Esophagus muscularis mucosa (tissue), 3 donors: ENCODE data around the gene ESYT2.

Source experiments
- CTCF ChIP-seq, 3 experiments: fragments of 200-600 bp in 2 of 3; fragments of 450-650 bp in 1 of 3; sonication (generic) in 2 of 3; IDR thresholded peaks; one replicate each; pipeline ENCODE4 v1.5.1; 2017 to 2019; ENCODE audit warnings: antibody characterized with exemption in 3 of 3, mild to moderate bottlenecking in 2 of 3, moderate library complexity in 1 of 3
- POLR2A ChIP-seq: fragments of 450-650 bp; IDR thresholded peaks from one replicate; pipeline ENCODE4 v1.6.1; 2017; ENCODE audit warnings: antibody characterized with exemption, moderate library complexity, mild to moderate bottlenecking, low read depth
- POLR2AphosphoS5 ChIP-seq, 2 donors: sonication (generic); formaldehyde crosslinking; IDR thresholded peaks; one replicate each; pipeline ENCODE4 v1.6.1; 2017; ENCODE audit warnings: antibody characterized with exemption in 2 of 2

GRCh38 chr7:158723266-158723665 is 106.0 kb downstream of the ESYT2 start:
- no peak for TF ChIP-seq CTCF (IDR thresholded peaks at IDR 0.05)
- TF ChIP-seq POLR2AphosphoS5 (IDR thresholded peaks at IDR 0.05) = no peak
- no peak for TF ChIP-seq POLR2A
